WTC11 (cell line): ENCODE measurements around the gene RNF149. TPM values are rescaled to one million over a fixed set of nuclear protein-coding genes. Genes with fewer than 3 reads are reported as not detected.

Experiments used
- ATAC-seq: fragments of 200-7000 bp; cut with Tn5 transposase; 2 replicates; pipeline ENCODE4 v1.10.0; 2021; ENCODE audit warnings: mild to moderate bottlenecking, moderate library complexity
- CTCF ChIA-PET: fragments of 300-600 bp; sonication (Branson Sonifier 250); formaldehyde crosslinking; loops from one replicate; lab custom pipeline; 2021; ENCODE audit warnings: antibody characterized with exemption; lab: Charles Lee
- POLR2A ChIA-PET: fragments of 350-600 bp; sonication (Branson Sonifier 250); formaldehyde crosslinking; loops from one replicate; lab custom pipeline; 2021; ENCODE audit warnings: antibody characterized with exemption; lab: Charles Lee
- DNase-seq: peaks from one replicate; pipeline ENCODE4 v3.0.0; 2021; ENCODE audit warnings: low spot score
- H3K27ac Mint-ChIP-seq: 2 replicates; pipeline ENCODE4 v1.8.0; 2021; ENCODE audit warnings: mixed read lengths
- H3K27me3 Mint-ChIP-seq: 2 replicates; pipeline ENCODE4 v1.8.0; 2021; ENCODE audit warnings: low read depth, mild to moderate bottlenecking, moderate library complexity, mixed read lengths
- H3K36me3 Mint-ChIP-seq: 2 replicates; pipeline ENCODE4 v1.8.0; 2021; ENCODE audit warnings: mixed read lengths
- H3K4me1 Mint-ChIP-seq: 2 replicates; pipeline ENCODE4 v1.8.0; 2022; ENCODE audit warnings: mixed read lengths
- H3K4me3 Mint-ChIP-seq: 2 replicates; pipeline ENCODE4 v1.8.0; 2021; ENCODE audit warnings: mild to moderate bottlenecking, moderate library complexity, mixed read lengths
- H3K9me3 Mint-ChIP-seq: 2 replicates; pipeline ENCODE4 v1.8.0; 2021; ENCODE audit warnings: mixed read lengths
- ATF1 ChIP-seq: sonication (generic); formaldehyde crosslinking; IDR thresholded peaks from 2 replicates; pipeline ENCODE4 v1.8.1; 2023; ENCODE audit warnings: mild to moderate bottlenecking, moderate library complexity, missing genetic modification reagents
- CREB1 ChIP-seq: sonication (generic); formaldehyde crosslinking; IDR thresholded peaks from 2 replicates; pipeline ENCODE4 v1.8.0; 2023; ENCODE audit warnings: mild to moderate bottlenecking, missing genetic modification reagents
- ESRRA ChIP-seq: sonication (generic); formaldehyde crosslinking; IDR thresholded peaks from 2 replicates; pipeline ENCODE4 v1.8.1; 2022; ENCODE audit warnings: mild to moderate bottlenecking, missing genetic modification reagents, borderline replicate concordance
- GTF2I ChIP-seq: fragments of 250-450 bp; sonication (Bioruptor Pico); conservative IDR thresholded peaks from 2 replicates; pipeline ENCODE4 v1.4.0; 2021; ENCODE audit warnings: mild to moderate bottlenecking
- JAZF1 ChIP-seq: fragments of 250-450 bp; sonication (Bioruptor Pico); IDR thresholded peaks from 2 replicates; pipeline ENCODE4 v1.9.0; 2021; ENCODE audit warnings: moderate library complexity, mild to moderate bottlenecking, inconsistent platforms
- NR3C1 ChIP-seq: sonication (generic); formaldehyde crosslinking; conservative IDR thresholded peaks from 2 replicates; pipeline ENCODE4 v1.8.1; 2023; ENCODE audit warnings: low read depth, mild to moderate bottlenecking, missing genetic modification reagents
- TEAD1 ChIP-seq: sonication (generic); formaldehyde crosslinking; IDR thresholded peaks from 2 replicates; pipeline ENCODE4 v1.8.0; 2022; ENCODE audit warnings: mild to moderate bottlenecking, missing genetic modification reagents
- ZNF396 ChIP-seq: fragments of 250-450 bp; sonication (Bioruptor Pico); IDR thresholded peaks from 2 replicates; pipeline ENCODE4 v1.8.0; 2021; ENCODE audit warnings: mild to moderate bottlenecking, moderate library complexity, borderline replicate concordance
- total RNA-seq: library from RNA; stranded (reverse); gene quantifications from 3 replicates; pipeline ENCODE4 v1.2.3, GENCODE V29; 2021
- TF ChIP-seq, protein P1 (sequence below): sonication (generic); formaldehyde crosslinking; IDR thresholded peaks from 2 replicates; pipeline ENCODE4 v1.8.1; 2023; ENCODE audit warnings: mild to moderate bottlenecking, missing genetic modification reagents, borderline replicate concordance
- TF ChIP-seq, protein P2 (sequence below): sonication (generic); formaldehyde crosslinking; IDR thresholded peaks from 2 replicates; pipeline ENCODE4 v1.8.1; 2023; ENCODE audit warnings: mild to moderate bottlenecking, missing genetic modification reagents, moderate library complexity
- TF ChIP-seq, protein P3 (sequence below): sonication (generic); formaldehyde crosslinking; IDR thresholded peaks from 2 replicates; pipeline ENCODE4 v1.8.1; 2022; ENCODE audit warnings: low read depth, mild to moderate bottlenecking, moderate library complexity, missing genetic modification reagents, borderline replicate concordance
- TF ChIP-seq, protein P4 (sequence below): sonication (generic); formaldehyde crosslinking; conservative IDR thresholded peaks from 2 replicates; pipeline ENCODE4 v1.8.1; 2023; ENCODE audit warnings: mild to moderate bottlenecking, low read depth, missing genetic modification reagents, moderate library complexity
- TF ChIP-seq, protein P5 (sequence below): sonication (generic); formaldehyde crosslinking; IDR thresholded peaks from 2 replicates; pipeline ENCODE4 v1.8.0; 2022; ENCODE audit warnings: mild to moderate bottlenecking, missing genetic modification reagents
- TF ChIP-seq, protein P6 (sequence below): fragments of 250-450 bp; sonication (Bioruptor Pico); IDR thresholded peaks from 2 replicates; pipeline ENCODE4 v1.8.0; 2021; ENCODE audit warnings: mild to moderate bottlenecking
- TF ChIP-seq, protein P7 (sequence below): sonication (generic); formaldehyde crosslinking; IDR thresholded peaks from 2 replicates; pipeline ENCODE4 v1.8.0; 2022; ENCODE audit warnings: mild to moderate bottlenecking, missing genetic modification reagents

Gene RNF149
- total RNA-seq, 1 experiment from 2014 or later = 25.6 TPM

DNA sequence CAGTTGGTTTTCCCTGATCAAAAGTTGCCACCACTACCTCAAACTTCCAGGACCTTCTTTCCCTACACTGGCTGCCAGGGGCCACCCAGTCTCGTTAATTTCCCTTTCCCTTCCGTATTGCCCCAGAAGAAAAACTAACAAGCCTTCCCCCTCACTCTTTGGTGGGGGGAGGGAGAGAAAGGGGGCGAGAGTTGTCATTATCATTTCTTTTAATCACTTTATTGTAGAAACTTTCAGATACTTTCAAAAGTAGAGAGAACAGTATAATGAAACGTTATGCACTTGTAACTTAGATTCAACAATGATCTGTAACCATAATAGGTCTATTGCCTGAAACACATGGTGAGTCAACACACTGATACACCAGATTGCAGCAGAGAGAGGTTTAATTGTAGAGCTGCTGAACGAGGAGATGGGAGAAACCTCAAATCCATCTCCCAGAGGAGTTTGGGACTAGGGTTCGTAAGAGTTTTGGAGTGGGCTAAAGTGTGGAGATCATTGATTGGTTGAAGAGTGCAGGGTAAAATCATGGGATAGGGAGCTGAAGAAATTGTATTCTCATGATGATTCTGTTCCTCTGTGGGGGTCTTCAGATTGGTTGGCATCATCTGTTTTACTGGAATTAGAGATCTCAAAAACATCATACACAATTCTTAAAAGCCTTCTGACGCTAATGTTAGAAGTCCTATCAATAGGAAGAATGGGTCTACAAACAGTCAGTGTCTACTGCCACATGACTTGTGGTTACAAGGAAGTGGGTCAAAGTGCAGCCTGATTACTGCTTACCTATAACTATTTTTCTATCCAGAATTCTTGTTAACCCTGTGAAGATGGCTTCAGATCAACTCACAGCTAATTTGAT, 2.6 kb upstream of the RNF149 start:
- TF ChIP-seq ATF1 = no peak
- TF ChIP-seq, protein P1, sequence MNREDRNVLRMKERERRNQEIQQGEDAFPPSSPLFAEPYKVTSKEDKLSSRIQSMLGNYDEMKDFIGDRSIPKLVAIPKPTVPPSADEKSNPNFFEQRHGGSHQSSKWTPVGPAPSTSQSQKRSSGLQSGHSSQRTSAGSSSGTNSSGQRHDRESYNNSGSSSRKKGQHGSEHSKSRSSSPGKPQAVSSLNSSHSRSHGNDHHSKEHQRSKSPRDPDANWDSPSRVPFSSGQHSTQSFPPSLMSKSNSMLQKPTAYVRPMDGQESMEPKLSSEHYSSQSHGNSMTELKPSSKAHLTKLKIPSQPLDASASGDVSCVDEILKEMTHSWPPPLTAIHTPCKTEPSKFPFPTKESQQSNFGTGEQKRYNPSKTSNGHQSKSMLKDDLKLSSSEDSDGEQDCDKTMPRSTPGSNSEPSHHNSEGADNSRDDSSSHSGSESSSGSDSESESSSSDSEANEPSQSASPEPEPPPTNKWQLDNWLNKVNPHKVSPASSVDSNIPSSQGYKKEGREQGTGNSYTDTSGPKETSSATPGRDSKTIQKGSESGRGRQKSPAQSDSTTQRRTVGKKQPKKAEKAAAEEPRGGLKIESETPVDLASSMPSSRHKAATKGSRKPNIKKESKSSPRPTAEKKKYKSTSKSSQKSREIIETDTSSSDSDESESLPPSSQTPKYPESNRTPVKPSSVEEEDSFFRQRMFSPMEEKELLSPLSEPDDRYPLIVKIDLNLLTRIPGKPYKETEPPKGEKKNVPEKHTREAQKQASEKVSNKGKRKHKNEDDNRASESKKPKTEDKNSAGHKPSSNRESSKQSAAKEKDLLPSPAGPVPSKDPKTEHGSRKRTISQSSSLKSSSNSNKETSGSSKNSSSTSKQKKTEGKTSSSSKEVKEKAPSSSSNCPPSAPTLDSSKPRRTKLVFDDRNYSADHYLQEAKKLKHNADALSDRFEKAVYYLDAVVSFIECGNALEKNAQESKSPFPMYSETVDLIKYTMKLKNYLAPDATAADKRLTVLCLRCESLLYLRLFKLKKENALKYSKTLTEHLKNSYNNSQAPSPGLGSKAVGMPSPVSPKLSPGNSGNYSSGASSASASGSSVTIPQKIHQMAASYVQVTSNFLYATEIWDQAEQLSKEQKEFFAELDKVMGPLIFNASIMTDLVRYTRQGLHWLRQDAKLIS (CRISPR knock-in tag) = no peak
- TF ChIP-seq, protein P2, sequence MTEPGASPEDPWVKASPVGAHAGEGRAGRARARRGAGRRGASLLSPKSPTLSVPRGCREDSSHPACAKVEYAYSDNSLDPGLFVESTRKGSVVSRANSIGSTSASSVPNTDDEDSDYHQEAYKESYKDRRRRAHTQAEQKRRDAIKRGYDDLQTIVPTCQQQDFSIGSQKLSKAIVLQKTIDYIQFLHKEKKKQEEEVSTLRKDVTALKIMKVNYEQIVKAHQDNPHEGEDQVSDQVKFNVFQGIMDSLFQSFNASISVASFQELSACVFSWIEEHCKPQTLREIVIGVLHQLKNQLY (CRISPR knock-in tag) = no peak
- no peak for TF ChIP-seq ESRRA (CRISPR knock-in tag)
- no peak for TF ChIP-seq CREB1 (CRISPR knock-in tag)
- Mint-ChIP-seq H3K27me3 (peaks cover 12% of the 10 kb centered on the region), H3K4me1 (peaks cover 31% of the 10 kb centered on the region), H3K36me3 (peaks cover 4% of the 10 kb centered on the region), H3K4me3 (no peak overlapping the region), H3K9me3 (no peaks in the 10 kb centered on the region), H3K27ac (no peak overlapping the region)
- DNase-seq = no peak
- ATAC-seq = no peak
- ChIA-PET POLR2A (no interaction called here), CTCF (no interaction called here)

DNA sequence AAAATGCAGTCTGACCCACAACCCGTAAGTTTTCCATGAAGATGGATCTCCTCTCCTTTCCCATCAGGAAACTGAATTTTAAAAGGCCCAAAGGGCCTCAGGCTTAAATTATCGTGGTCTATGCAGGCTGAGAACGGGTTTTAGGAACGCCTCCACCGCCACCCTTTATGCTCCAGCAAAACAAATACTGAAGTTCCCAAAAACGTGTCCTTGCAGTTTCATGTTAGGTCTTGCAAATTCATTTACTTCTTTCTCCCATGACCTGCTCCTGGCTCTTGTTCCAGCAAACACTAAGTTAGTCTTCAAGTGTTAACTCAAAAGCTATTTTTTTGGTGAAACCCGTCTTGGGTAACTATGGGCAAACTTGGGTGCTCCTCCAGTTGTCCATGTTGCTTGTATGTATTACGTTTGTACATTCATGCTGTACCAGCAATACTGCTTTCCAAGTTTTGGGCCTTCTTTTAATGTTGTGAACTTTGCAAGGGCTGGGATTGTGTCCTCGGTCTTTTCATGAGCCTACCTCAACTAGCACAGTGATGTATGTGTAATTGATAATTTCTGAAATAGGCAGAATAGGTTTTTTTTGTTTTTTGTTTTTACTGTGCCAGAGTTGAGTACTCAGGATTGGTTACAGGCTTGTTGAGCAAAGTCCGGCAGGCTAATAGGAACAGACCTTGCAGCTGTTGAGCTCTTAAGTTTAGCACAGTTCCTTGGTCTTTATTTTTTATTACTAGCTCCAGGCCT, 1.8 kb upstream of the RNF149 start:
- peaks cover 39% of the 10 kb centered on the region for H3K4me1 Mint-ChIP-seq
- H3K4me3 Mint-ChIP-seq = no peak overlapping the region
- ChIA-PET POLR2A (interaction anchor here (0.6 kb wide), 1 partner anchor 307 kb away, joined by 4 read pairs; no protein-coding TSS in a partner anchor), CTCF (no interaction called here)
- no peak overlapping the region for H3K27ac Mint-ChIP-seq
- peaks cover 11% of the 10 kb centered on the region for H3K36me3 Mint-ChIP-seq
- peaks cover 9% of the 10 kb centered on the region for H3K27me3 Mint-ChIP-seq
- TF ChIP-seq GTF2I (CRISPR knock-in tag) = no peak
- TF ChIP-seq, protein P3, sequence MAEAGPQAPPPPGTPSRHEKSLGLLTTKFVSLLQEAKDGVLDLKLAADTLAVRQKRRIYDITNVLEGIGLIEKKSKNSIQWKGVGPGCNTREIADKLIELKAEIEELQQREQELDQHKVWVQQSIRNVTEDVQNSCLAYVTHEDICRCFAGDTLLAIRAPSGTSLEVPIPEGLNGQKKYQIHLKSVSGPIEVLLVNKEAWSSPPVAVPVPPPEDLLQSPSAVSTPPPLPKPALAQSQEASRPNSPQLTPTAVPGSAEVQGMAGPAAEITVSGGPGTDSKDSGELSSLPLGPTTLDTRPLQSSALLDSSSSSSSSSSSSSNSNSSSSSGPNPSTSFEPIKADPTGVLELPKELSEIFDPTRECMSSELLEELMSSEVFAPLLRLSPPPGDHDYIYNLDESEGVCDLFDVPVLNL (CRISPR knock-in tag) = no peak
- no peak for TF ChIP-seq TEAD1
- TF ChIP-seq, protein P4, sequence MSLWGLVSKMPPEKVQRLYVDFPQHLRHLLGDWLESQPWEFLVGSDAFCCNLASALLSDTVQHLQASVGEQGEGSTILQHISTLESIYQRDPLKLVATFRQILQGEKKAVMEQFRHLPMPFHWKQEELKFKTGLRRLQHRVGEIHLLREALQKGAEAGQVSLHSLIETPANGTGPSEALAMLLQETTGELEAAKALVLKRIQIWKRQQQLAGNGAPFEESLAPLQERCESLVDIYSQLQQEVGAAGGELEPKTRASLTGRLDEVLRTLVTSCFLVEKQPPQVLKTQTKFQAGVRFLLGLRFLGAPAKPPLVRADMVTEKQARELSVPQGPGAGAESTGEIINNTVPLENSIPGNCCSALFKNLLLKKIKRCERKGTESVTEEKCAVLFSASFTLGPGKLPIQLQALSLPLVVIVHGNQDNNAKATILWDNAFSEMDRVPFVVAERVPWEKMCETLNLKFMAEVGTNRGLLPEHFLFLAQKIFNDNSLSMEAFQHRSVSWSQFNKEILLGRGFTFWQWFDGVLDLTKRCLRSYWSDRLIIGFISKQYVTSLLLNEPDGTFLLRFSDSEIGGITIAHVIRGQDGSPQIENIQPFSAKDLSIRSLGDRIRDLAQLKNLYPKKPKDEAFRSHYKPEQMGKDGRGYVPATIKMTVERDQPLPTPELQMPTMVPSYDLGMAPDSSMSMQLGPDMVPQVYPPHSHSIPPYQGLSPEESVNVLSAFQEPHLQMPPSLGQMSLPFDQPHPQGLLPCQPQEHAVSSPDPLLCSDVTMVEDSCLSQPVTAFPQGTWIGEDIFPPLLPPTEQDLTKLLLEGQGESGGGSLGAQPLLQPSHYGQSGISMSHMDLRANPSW (CRISPR knock-in tag) = no peak
- TF ChIP-seq, protein P5, sequence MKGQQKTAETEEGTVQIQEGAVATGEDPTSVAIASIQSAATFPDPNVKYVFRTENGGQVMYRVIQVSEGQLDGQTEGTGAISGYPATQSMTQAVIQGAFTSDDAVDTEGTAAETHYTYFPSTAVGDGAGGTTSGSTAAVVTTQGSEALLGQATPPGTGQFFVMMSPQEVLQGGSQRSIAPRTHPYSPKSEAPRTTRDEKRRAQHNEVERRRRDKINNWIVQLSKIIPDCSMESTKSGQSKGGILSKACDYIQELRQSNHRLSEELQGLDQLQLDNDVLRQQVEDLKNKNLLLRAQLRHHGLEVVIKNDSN = no peak
- no peak for TF ChIP-seq JAZF1
- TF ChIP-seq, protein P6, sequence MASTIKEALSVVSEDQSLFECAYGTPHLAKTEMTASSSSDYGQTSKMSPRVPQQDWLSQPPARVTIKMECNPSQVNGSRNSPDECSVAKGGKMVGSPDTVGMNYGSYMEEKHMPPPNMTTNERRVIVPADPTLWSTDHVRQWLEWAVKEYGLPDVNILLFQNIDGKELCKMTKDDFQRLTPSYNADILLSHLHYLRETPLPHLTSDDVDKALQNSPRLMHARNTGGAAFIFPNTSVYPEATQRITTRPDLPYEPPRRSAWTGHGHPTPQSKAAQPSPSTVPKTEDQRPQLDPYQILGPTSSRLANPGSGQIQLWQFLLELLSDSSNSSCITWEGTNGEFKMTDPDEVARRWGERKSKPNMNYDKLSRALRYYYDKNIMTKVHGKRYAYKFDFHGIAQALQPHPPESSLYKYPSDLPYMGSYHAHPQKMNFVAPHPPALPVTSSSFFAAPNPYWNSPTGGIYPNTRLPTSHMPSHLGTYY (CRISPR knock-in tag) = no peak
- no peak for TF ChIP-seq ATF1
- TF ChIP-seq NR3C1 = no peak
- no peak for TF ChIP-seq ZNF396 (CRISPR knock-in tag)
- TF ChIP-seq, protein P7, sequence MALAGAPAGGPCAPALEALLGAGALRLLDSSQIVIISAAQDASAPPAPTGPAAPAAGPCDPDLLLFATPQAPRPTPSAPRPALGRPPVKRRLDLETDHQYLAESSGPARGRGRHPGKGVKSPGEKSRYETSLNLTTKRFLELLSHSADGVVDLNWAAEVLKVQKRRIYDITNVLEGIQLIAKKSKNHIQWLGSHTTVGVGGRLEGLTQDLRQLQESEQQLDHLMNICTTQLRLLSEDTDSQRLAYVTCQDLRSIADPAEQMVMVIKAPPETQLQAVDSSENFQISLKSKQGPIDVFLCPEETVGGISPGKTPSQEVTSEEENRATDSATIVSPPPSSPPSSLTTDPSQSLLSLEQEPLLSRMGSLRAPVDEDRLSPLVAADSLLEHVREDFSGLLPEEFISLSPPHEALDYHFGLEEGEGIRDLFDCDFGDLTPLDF (CRISPR knock-in tag) = no peak
- DNase-seq (no peak), ATAC-seq (no peak)
- H3K9me3 Mint-ChIP-seq = no peaks in the 10 kb centered on the region
